Liver (tissue), 9 donors: ENCODE data around the gene BFSP2. TPM values are rescaled to one million over a fixed set of nuclear protein-coding genes. Genes with fewer than 3 reads are reported as not detected.

ENCODE experiments used
- DNase-seq: peaks from one replicate; pipeline ENCODE4 v3.0.0-alpha.2; 2017; ENCODE audit warnings: low spot score
- H3K27ac ChIP-seq, 2 donors: one replicate each; pipeline ENCODE4 v1.7.0; 2013; ENCODE audit warnings: inconsistent platforms in 2 of 2, low read length in 2 of 2, control low read depth in 1 of 2, low read depth in 1 of 2, mild to moderate bottlenecking in 1 of 2
- H3K27me3 ChIP-seq, 4 donors: one replicate each; pipeline versions ENCODE4 v1.6.1 to v1.7.0; 2013; ENCODE audit warnings: low read length in 3 of 4, inconsistent platforms in 1 of 4, mild to moderate bottlenecking in 1 of 4, moderate library complexity in 1 of 4; ENCODE audit not compliant: control insufficient read depth in 4 of 4, insufficient read depth in 4 of 4
- H3K36me3 ChIP-seq, 4 donors: one replicate each; pipeline versions ENCODE4 v1.6.1 to v1.7.0; 2013; ENCODE audit warnings: low read length in 3 of 4, mild to moderate bottlenecking in 3 of 4, low read depth in 1 of 4, moderate library complexity in 1 of 4; ENCODE audit not compliant: control insufficient read depth in 4 of 4, insufficient read depth in 3 of 4
- H3K4me1 ChIP-seq, 4 donors: one replicate each; pipeline versions ENCODE4 v1.6.1 to v1.7.0; 2013; ENCODE audit warnings: low read length in 3 of 4, mild to moderate bottlenecking in 3 of 4, moderate library complexity in 1 of 4; ENCODE audit not compliant: control insufficient read depth in 4 of 4, insufficient read depth in 4 of 4
- H3K4me3 ChIP-seq, 3 donors: one replicate each; pipeline versions ENCODE4 v1.6.1 to v1.7.0; 2013; ENCODE audit warnings: low read length in 3 of 3, control low read depth in 1 of 3, low read depth in 1 of 3, mild to moderate bottlenecking in 1 of 3
- H3K9ac ChIP-seq, 2 donors: one replicate each; pipeline ENCODE4 v1.7.0; 2013; ENCODE audit warnings: low read length in 2 of 2, mild to moderate bottlenecking in 2 of 2, moderate library complexity in 2 of 2, control low read depth in 1 of 2, low read depth in 1 of 2
- H3K9me3 ChIP-seq, 4 donors: one replicate each; pipeline versions ENCODE4 v1.6.1 to v1.7.0; 2013; ENCODE audit warnings: low read length in 3 of 4; ENCODE audit not compliant: control insufficient read depth in 4 of 4
- EGR1 ChIP-seq, 2 donors: IDR thresholded peaks; 2 replicates each; pipeline ENCODE4 v1.6.1; 2016 to 2018; ENCODE audit warnings: antibody characterized with exemption in 2 of 2, low read depth in 2 of 2
- GABPA ChIP-seq, 2 donors: IDR thresholded peaks in 1 of 2; conservative IDR thresholded peaks in 1 of 2; 2 replicates each; pipeline ENCODE4 v1.6.1; 2016; ENCODE audit warnings: antibody characterized with exemption in 2 of 2, mild to moderate bottlenecking in 1 of 2, moderate library complexity in 1 of 2
- HNF4A ChIP-seq, 2 donors: conservative IDR thresholded peaks; 2 replicates each; pipeline ENCODE4 v1.6.1; 2016; ENCODE audit warnings: antibody characterized with exemption in 2 of 2, mild to moderate bottlenecking in 2 of 2
- HNF4G ChIP-seq: IDR thresholded peaks from 2 replicates; pipeline ENCODE4 v1.6.1; 2016; ENCODE audit warnings: antibody characterized with exemption
- JUND ChIP-seq, 2 donors: IDR thresholded peaks; 2 replicates each; pipeline ENCODE4 v1.6.1; 2016; ENCODE audit warnings: antibody characterized with exemption in 2 of 2
- NR2F2 ChIP-seq: IDR thresholded peaks from 2 replicates; pipeline ENCODE4 v1.6.1; 2016; ENCODE audit warnings: antibody characterized with exemption
- RXRA ChIP-seq, 2 donors: IDR thresholded peaks; 2 replicates each; pipeline ENCODE4 v1.6.1; 2017 to 2018; ENCODE audit warnings: antibody characterized with exemption in 2 of 2, mild to moderate bottlenecking in 1 of 2
- SP1 ChIP-seq: IDR thresholded peaks from 2 replicates; pipeline ENCODE4 v1.6.1; 2018; ENCODE audit warnings: antibody characterized with exemption, mild to moderate bottlenecking
- YY1 ChIP-seq: IDR thresholded peaks from 2 replicates; pipeline ENCODE4 v1.6.1; 2016; ENCODE audit warnings: antibody characterized with exemption, mild to moderate bottlenecking
- WGBS: extraction: QIAGEN DNeasy Blood & Tissue Kit; methylation state at CpG from one replicate; pipeline ENCODE4 v1.1.7; 2013; 5-methylcytosine and 5-hydroxymethylcytosine counted together
- polyA plus RNA-seq, 2 donors: library from polyadenylated mRNA; stranded (reverse) in 1 of 2; unstranded in 1 of 2; fragments of 200-250 nt in 1 of 2; fragments of >200 nt in 1 of 2; fragmentation: Nextera tagmentation in 1 of 2; extraction: Ambion mirVana in 1 of 2; gene quantifications; one replicate each; pipeline versions ENCODE4 v1.2.1 to v1.2.3, GENCODE V29; 2013 to 2015
- total RNA-seq, 2 donors: library from RNA; depleted of rRNA; stranded (reverse); fragments of >200 nt; gene quantifications; one replicate each; pipeline ENCODE4 v1.2.3, GENCODE V29; 2014
- TF ChIP-seq, protein P1 (sequence below): IDR thresholded peaks from 2 replicates; pipeline ENCODE4 v1.6.1; 2016; ENCODE audit warnings: antibody characterized with exemption
- TF ChIP-seq, protein P2 (sequence below): IDR thresholded peaks from 2 replicates; pipeline ENCODE4 v1.6.1; 2016; ENCODE audit warnings: antibody characterized with exemption
- TF ChIP-seq, protein P3 (sequence below): fragments of 150-350 bp; IDR thresholded peaks from 2 replicates; pipeline ENCODE4 v1.5.1; 2017; ENCODE audit warnings: improper control_type of control experiment, low read depth, low read length; ENCODE audit not compliant: missing input control
- donor health status: healthy.
- donor health status: healthy.
- donor health status: healthy.
- donor health status: healthy.
- donor health status: healthy.

Gene BFSP2
- total and polyA plus RNA-seq, 4 donors = 0.42 TPM; not detected in 3

DNA sequence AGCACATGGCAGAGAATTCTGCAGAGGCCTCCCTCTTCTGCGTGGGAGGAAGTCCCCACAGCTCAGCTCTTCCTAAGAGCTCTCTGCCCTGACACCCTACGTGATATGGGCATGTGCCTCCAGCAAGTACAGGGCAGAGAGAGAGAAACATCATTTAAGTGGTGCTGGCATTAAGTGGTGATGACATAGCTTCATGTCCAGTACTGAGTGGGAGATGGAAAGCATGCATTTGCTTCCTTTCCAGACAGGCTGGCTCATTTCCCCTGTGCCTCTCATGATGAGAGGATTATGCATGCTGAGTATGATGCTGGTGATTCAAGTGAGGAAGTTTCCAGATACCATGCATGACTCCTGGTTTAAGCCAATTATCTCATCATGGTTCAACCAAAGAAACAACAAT is 26.9 kb downstream of the BFSP2 start:
- TF ChIP-seq, protein P1, sequence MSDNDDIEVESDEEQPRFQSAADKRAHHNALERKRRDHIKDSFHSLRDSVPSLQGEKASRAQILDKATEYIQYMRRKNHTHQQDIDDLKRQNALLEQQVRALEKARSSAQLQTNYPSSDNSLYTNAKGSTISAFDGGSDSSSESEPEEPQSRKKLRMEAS = no peak
- TF ChIP-seq, protein P2, sequence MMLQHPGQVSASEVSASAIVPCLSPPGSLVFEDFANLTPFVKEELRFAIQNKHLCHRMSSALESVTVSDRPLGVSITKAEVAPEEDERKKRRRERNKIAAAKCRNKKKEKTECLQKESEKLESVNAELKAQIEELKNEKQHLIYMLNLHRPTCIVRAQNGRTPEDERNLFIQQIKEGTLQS = no peak
- TF ChIP-seq SP1 (no peak), EGR1 (IDR thresholded peaks at IDR 0.05; ENCODE audit: low read depth in 2 of 2) (no peak), JUND (IDR thresholded peaks at IDR 0.05) (no peak), HNF4A (conservative IDR thresholded peaks at IDR 0.05) (no peak), HNF4G (no peak)
- DNase-seq = no peak
- Histone ChIP-seq H3K27ac (no peak overlapping the region), H3K9ac (no peak overlapping the region), H3K27me3 (no peaks in the 10 kb centered on the region), H3K9me3 (no peaks in the 10 kb centered on the region), H3K36me3 (no peaks in the 10 kb centered on the region), H3K4me1 (peaks cover 0 to 22% (median 13%) of the 10 kb centered on the region in 4 donors), H3K4me3 (no peak overlapping the region)
- WGBS = 84% methylated on average over 2 of the region's 2 CpGs

DNA sequence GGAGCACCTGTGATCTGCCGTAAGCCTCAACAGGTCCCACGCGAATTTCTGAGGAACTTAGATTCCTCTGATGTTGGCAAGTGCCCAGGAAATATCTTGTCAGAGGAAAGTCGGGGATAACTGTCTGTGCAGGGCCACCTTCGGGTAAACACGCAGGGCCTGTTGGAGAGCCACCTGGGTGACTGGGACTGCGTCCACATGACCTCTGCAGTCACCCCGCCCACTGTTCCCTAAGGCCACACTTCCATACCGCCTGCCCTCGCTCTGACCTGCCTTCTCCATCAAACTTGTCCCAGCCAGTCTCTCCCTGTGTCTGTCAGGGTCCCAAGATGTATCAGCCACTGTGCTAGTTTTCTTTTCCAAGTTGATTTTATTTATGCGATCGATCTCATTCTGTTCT is 28.7 kb downstream of the BFSP2 start:
- Histone ChIP-seq H3K4me3 (no peak overlapping the region), H3K9me3 (no peaks in the 10 kb centered on the region), H3K4me1 (peaks cover 0 to 21% (median 12%) of the 10 kb centered on the region in 4 donors), H3K36me3 (no peaks in the 10 kb centered on the region), H3K9ac (no peak overlapping the region), H3K27ac (no peak overlapping the region), H3K27me3 (no peaks in the 10 kb centered on the region)
- no peak for DNase-seq
- TF ChIP-seq HNF4A (conservative IDR thresholded peaks at IDR 0.05) (peak in 1 of 2 donors; percentile 31), RXRA (IDR thresholded peaks at IDR 0.05) (peak in 1 of 2 donors; percentile 79), GABPA (IDR thresholded peaks at IDR 0.05 in 1 of 2, conservative IDR thresholded peaks at IDR 0.05 in 1 of 2) (no peak)
- 49% methylated on average over 12 of the region's 12 CpGs for WGBS

DNA sequence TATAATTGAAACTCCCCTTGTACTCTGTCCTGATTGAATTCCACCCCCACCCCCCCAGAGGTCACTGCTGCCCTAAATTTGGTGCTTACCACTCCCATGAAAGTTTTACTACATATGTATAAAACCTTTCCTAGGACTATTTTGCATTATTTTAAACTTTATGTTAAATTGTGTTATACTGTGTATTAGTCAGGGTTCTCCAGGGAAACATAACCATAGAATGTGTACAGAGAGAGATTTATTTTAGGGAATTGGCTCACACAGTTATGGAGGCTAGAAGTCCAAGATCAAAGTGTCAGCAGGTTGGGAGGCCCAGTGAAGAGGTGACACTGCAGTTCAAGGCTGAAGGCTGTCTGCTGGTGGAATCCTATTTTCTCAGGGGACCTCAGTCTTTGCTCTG is 29.2 kb downstream of the BFSP2 start:
- DNase-seq = no peak
- H3K36me3 ChIP-seq = no peaks in the 10 kb centered on the region

More for the DNA sequence above, 29.2 kb downstream of the BFSP2 start:
- no peak for TF ChIP-seq NR2F2
- no peak for TF ChIP-seq YY1
- TF ChIP-seq HNF4A (conservative IDR thresholded peaks at IDR 0.05) = no peak
- TF ChIP-seq, protein P2 = no peak
- no peak for TF ChIP-seq GABPA (IDR thresholded peaks at IDR 0.05 in 1 of 2, conservative IDR thresholded peaks at IDR 0.05 in 1 of 2)
- TF ChIP-seq, protein P3, sequence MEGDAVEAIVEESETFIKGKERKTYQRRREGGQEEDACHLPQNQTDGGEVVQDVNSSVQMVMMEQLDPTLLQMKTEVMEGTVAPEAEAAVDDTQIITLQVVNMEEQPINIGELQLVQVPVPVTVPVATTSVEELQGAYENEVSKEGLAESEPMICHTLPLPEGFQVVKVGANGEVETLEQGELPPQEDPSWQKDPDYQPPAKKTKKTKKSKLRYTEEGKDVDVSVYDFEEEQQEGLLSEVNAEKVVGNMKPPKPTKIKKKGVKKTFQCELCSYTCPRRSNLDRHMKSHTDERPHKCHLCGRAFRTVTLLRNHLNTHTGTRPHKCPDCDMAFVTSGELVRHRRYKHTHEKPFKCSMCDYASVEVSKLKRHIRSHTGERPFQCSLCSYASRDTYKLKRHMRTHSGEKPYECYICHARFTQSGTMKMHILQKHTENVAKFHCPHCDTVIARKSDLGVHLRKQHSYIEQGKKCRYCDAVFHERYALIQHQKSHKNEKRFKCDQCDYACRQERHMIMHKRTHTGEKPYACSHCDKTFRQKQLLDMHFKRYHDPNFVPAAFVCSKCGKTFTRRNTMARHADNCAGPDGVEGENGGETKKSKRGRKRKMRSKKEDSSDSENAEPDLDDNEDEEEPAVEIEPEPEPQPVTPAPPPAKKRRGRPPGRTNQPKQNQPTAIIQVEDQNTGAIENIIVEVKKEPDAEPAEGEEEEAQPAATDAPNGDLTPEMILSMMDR = no peak
- TF ChIP-seq HNF4G = no peak
- Histone ChIP-seq H3K27me3 (no peaks in the 10 kb centered on the region), H3K4me1 (peaks cover 0 to 18% (median 11%) of the 10 kb centered on the region in 4 donors), H3K9ac (no peak overlapping the region), H3K4me3 (no peak overlapping the region), H3K27ac (no peak overlapping the region), H3K9me3 (no peaks in the 10 kb centered on the region)
